Embryonic facial prominence (tissue), 1 donor: ENCODE measurements around the gene LCP2.

ENCODE experiments used
- DNase-seq: peaks from one replicate; pipeline ENCODE4 v3.0.0-alpha.2; 2016; ENCODE audit errors: extremely low spot score

The LCP2 gene

DNA sequence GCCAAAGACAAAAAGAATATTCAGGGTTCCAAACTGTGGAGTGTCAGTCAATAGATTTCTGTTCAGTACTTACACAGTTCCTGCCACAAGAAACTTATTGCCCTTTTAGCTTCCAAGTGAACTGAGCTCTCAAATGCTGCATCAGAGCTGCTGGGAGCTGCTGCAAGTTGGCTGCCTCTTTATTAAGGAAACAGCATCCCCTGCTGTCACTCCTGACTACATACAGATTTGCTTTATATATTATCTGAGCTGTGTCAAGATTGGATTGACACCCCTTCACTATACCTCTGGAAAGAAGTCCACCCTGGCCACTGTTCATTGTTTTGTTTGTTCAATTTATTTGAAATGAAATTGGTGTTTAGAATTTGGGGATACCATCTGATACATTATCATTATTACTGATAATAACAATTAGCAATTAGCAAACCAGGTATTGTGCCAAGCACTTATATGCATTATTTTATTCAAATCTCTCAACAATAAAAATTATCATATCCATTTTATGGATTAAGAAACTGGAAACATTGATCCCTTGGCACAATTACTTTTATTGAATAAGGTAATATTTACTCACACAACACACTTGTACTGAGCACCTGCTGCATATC lies 81.2 kb downstream of the LCP2 start:
- DNase-seq = peak; percentile 41

GRCh38 chr5:170211575-170212334 lies 85.8 kb downstream of the LCP2 start:
- no peak for DNase-seq

DNA sequence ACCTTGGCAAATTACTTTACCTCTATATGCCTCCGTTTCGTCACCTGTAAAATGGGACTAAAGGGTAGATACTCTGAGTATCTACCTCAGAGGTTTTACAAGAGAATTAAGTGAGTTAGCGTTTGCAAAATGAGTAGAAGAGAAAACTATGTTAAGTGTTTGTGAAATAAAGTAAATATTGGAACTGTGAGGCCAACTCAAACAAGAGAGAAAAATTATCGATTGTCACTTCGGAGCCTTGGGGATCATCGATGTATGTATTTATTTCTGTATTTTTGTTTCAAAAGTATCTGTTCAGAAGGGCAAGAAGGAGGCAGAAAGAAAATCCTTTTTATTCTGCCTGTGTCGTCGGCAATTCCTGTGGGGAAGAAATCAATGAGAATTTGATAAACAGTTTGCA lies 90.6 kb downstream of the LCP2 start:
- DNase-seq = no peak

DNA sequence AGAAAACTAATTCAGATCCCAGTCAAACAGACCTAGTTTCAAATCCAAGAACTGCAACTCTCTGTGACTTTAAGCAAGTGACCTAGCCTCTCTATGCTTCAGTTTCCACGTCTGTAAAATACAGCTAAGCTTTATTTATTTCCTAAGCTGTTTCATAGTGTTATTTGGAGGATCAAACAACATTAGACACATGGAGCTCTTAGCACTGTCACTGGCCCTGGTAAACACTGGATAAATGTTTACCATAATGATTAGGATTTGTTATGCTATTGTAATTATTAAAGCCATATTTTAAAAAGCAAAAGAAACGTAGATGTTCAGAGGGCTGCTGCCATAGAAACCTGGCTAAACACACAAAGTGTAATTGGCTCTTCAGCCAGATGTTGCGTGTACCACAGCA lies 91.4 kb downstream of the LCP2 start:
- DNase-seq = no peak

DNA sequence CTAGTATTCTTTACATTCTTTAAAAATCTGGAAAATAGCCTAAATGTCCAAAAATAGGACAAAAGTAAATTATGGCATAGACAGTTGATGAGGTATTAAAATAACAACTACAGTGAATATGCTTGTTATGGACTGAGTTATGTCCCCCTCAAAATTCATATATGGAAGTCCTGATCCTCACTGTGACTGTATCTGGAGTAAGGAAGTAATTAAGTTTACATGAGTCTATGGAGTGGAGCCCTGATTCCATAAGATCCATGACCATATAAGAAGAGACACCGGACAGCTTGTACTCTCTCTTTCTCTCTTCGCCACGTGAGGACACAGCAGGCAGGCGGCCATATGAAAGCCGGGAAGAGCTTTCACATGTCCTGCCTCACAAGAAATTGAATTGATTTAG lies 93.4 kb downstream of the LCP2 start:
- DNase-seq = no peak

DNA sequence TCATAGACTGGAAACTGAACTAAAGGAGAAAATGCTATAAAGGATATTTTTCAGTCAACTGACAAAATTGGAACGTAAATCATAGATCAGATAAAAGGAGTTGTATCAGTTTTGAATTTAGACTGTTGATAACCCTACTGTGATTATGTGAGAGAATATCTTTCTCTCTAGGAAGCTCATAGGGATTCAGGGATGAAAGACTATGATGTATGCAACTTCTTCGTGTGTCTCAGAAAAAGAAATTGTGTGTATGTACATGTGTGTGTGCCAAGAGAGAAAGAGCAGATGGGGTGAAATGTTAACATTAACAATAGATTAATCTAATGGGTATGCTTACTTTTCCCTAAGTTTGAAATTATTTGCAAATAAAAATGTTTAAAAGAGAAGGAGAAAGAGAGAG lies 95.5 kb downstream of the LCP2 start:
- DNase-seq = no peak

- DNase-seq = no peak
Observed at GRCh38 chr5:170201311-170201710, 96.3 kb downstream of the LCP2 start.

- DNase-seq = no peak
Observed at GRCh38 chr5:170200876-170201275, 96.7 kb downstream of the LCP2 start.
